CD4-positive, alpha-beta T cell (primary cell): Measurements from ENCODE around the gene CERS6. TPM values are rescaled to one million over a fixed set of nuclear protein-coding genes. Genes with fewer than 3 reads are reported as not detected.
A peak's percentile ranks its signal among the peaks of the same experiment; 100 is the strongest.

Experiments
- ATAC-seq: fragments of 200-7000 bp; cut with Tn5 transposase; one replicate; pipeline ENCODE4 v1.10.0; 2022; ENCODE audit warnings: mild to moderate bottlenecking; ENCODE audit not compliant: poor library complexity
- CTCF ChIA-PET: fragments of 350-600 bp; sonication (Branson Sonifier 250); formaldehyde crosslinking; loops from one replicate; lab custom pipeline; 2021; ENCODE audit warnings: antibody characterized with exemption, inconsistent platforms; lab: Charles Lee
- POLR2A ChIA-PET: fragments of 350-600 bp; sonication (Branson Sonifier 250); formaldehyde crosslinking; loops from one replicate; lab custom pipeline; 2021; ENCODE audit warnings: antibody characterized with exemption, inconsistent platforms; lab: Charles Lee
- DNase-seq, 14 experiments: peaks; one replicate each; pipeline ENCODE4 v3.0.0-alpha.2; 2013 to 2020; ENCODE audit warnings: mixed read lengths in 2 of 14
- H3K27ac ChIP-seq, 2 donors: one replicate each; pipeline versions ENCODE4 v1.5.1 to v1.7.0; 2013; ENCODE audit warnings: low read length in 2 of 2, low read depth in 1 of 2, mild to moderate bottlenecking in 1 of 2
- H3K27me3 ChIP-seq, 2 experiments: 1 replicate in 1 of 2; 2 replicates in 1 of 2; pipeline versions ENCODE4 v1.6.1 to v1.7.0; 2013; ENCODE audit warnings: low read length in 2 of 2, control low read depth in 1 of 2, mild to moderate bottlenecking in 1 of 2, moderate library complexity in 1 of 2; ENCODE audit not compliant: insufficient read depth in 2 of 2, control insufficient read depth in 1 of 2
- H3K36me3 ChIP-seq: one replicate; pipeline ENCODE4 v1.6.1; 2013; ENCODE audit warnings: low read length, control low read depth; ENCODE audit not compliant: insufficient read depth
- H3K4me1 ChIP-seq: one replicate; pipeline ENCODE4 v1.6.1; 2013; ENCODE audit warnings: low read length, control low read depth; ENCODE audit not compliant: insufficient read depth
- H3K4me3 ChIP-seq: one replicate; pipeline ENCODE4 v1.5.1; 2013; ENCODE audit warnings: mild to moderate bottlenecking, low read length, moderate library complexity
- H3K9me3 ChIP-seq, 2 experiments: 1 replicate in 1 of 2; 2 replicates in 1 of 2; pipeline versions ENCODE4 v1.6.1 to v1.7.0; 2013; ENCODE audit warnings: low read length in 2 of 2, mild to moderate bottlenecking in 2 of 2, control low read depth in 1 of 2, moderate library complexity in 1 of 2; ENCODE audit not compliant: control insufficient read depth in 1 of 2, insufficient read depth in 1 of 2
- H3K27ac Mint-ChIP-seq: one replicate; pipeline ENCODE4 v1.8.0; 2020; ENCODE audit warnings: mixed read lengths
- H3K27me3 Mint-ChIP-seq: one replicate; pipeline ENCODE4 v1.8.0; 2021; ENCODE audit warnings: mixed read lengths
- H3K36me3 Mint-ChIP-seq: one replicate; pipeline ENCODE4 v1.8.0; 2021; ENCODE audit warnings: low read depth, mixed read lengths
- H3K4me1 Mint-ChIP-seq: one replicate; pipeline ENCODE4 v1.8.0; 2021; ENCODE audit warnings: low read depth, mixed read lengths
- H3K4me3 Mint-ChIP-seq: one replicate; pipeline ENCODE4 v1.8.0; 2020; ENCODE audit warnings: mild to moderate bottlenecking, mixed read lengths
- H3K9me3 Mint-ChIP-seq: one replicate; pipeline ENCODE4 v1.8.0; 2020; ENCODE audit warnings: mixed read lengths
- intact Hi-C, 2 experiments: fragments of 100-400 bp; cut with DNase I in 1 of 2; cut with micrococcal nuclease in 1 of 2; formaldehyde crosslinking; loops; one replicate each; pipeline versions ENCODE4 v1.15.1 to v1.9.0; 2023 to 2025; cut with DNase I, micrococcal nuclease
- total RNA-seq, 174 experiments: library from RNA in 2 of 174; stranded (reverse) in 2 of 174; gene quantifications; one replicate each; pipeline ENCODE4 v1.2.3 and lab custom pipeline; 2021 to 2026
- TF ChIP-seq, protein P1 (sequence below): fragments of 200-600 bp; IDR thresholded peaks from one replicate; pipeline ENCODE4 v1.8.0; 2022; ENCODE audit warnings: antibody characterized with exemption, mild to moderate bottlenecking

Gene CERS6
- total RNA-seq, 2 experiments from 2014 or later = 16.9 to 17.9 TPM

DNA sequence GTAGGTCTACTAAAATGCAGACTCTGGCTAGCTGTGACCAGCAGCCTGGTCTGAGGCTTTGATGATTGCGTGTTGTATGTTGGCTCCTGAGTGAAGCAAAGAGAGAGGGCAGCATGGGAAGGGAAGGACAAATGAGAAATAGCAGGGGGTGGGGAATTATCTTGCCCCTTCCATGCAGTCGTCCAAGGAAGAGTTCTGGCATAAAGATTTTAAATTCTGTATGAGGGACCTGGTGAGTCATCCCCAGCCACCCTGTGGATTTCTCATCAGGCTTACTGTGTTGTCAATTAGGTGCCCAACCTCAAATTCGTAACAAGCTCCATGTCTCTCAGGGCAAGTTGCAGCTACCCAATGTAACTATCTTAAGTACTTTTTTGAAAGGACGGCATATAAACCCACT, 274.3 kb downstream of the CERS6 start:
- no peak overlapping the region for H3K27ac ChIP-seq
- H3K9me3 ChIP-seq = no peaks in the 10 kb centered on the region
- TF ChIP-seq, protein P1, sequence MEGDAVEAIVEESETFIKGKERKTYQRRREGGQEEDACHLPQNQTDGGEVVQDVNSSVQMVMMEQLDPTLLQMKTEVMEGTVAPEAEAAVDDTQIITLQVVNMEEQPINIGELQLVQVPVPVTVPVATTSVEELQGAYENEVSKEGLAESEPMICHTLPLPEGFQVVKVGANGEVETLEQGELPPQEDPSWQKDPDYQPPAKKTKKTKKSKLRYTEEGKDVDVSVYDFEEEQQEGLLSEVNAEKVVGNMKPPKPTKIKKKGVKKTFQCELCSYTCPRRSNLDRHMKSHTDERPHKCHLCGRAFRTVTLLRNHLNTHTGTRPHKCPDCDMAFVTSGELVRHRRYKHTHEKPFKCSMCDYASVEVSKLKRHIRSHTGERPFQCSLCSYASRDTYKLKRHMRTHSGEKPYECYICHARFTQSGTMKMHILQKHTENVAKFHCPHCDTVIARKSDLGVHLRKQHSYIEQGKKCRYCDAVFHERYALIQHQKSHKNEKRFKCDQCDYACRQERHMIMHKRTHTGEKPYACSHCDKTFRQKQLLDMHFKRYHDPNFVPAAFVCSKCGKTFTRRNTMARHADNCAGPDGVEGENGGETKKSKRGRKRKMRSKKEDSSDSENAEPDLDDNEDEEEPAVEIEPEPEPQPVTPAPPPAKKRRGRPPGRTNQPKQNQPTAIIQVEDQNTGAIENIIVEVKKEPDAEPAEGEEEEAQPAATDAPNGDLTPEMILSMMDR = no peak
- H3K36me3 ChIP-seq = no peaks in the 10 kb centered on the region
- intact Hi-C loops = no loop called here
- no peaks in the 10 kb centered on the region for H3K4me1 ChIP-seq
- ATAC-seq = no peak
- H3K9me3 Mint-ChIP-seq = no peaks in the 10 kb centered on the region
- H3K4me3 ChIP-seq = no peak overlapping the region
- ChIA-PET CTCF (no interaction called here), POLR2A (no interaction called here)
- no peak for DNase-seq
- no peaks in the 10 kb centered on the region for H3K27me3 ChIP-seq
- no peak overlapping the region for H3K27ac Mint-ChIP-seq
- H3K27me3 Mint-ChIP-seq = no peaks in the 10 kb centered on the region
- H3K36me3 Mint-ChIP-seq = peaks cover 20% of the 10 kb centered on the region
- H3K4me1 Mint-ChIP-seq = no peaks in the 10 kb centered on the region
- no peak overlapping the region for H3K4me3 Mint-ChIP-seq

DNA sequence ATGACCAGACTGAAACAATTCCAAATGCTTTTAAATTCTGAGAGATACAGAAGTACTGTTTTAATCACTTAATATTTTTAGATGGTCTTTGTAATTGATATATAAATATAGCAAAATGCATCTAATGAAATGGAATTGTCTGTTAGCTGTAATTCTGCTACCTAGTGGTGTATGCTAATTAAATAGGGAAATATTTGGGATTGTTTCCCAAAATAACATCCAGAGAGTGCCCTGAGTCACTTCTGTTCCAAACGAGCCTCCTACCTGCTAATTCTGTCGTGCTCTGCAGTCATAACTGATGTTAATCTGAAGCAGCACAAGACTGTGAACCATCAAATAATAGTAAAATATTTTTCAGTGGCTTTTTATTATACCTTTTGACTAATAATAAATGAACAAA, 274.9 kb downstream of the CERS6 start:
- H3K4me1 Mint-ChIP-seq = no peaks in the 10 kb centered on the region
- H3K27ac Mint-ChIP-seq = no peak overlapping the region
- no peak overlapping the region for H3K4me3 Mint-ChIP-seq
- no peaks in the 10 kb centered on the region for H3K27me3 Mint-ChIP-seq
- H3K4me1 ChIP-seq = no peaks in the 10 kb centered on the region
- TF ChIP-seq, protein P1 = no peak
- H3K9me3 ChIP-seq = no peaks in the 10 kb centered on the region
- DNase-seq = no peak
- CTCF ChIA-PET = no interaction called here
- H3K4me3 ChIP-seq = no peak overlapping the region
- intact Hi-C loops = no loop called here
- no peaks in the 10 kb centered on the region for H3K9me3 Mint-ChIP-seq
- peaks cover 16% of the 10 kb centered on the region for H3K36me3 Mint-ChIP-seq
- ATAC-seq = no peak
- no peaks in the 10 kb centered on the region for H3K27me3 ChIP-seq
- no peaks in the 10 kb centered on the region for H3K36me3 ChIP-seq
- POLR2A ChIA-PET = no interaction called here
- H3K27ac ChIP-seq = no peak overlapping the region

DNA sequence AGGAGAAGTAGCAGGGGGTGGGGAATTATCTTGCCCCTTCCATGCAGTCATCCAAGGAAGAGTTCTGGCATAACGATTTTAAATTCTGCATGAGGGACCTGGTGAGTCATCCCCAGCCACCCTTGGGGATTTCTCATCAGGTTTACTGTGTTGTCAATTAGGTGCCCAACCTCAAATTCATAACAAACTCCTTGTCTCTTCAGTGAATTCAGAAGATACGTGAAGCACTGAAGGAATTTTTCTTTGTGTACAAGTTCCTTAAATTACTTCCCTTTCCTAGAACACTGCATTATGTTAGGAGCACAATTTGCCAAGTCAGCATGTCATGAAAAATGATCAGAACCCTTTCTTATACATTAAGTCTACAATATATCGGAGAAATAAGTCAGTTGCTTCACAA, 275.5 kb downstream of the CERS6 start:
- no peaks in the 10 kb centered on the region for H3K9me3 ChIP-seq
- Mint-ChIP-seq H3K4me1 (no peaks in the 10 kb centered on the region), H3K27me3 (no peaks in the 10 kb centered on the region), H3K9me3 (no peaks in the 10 kb centered on the region), H3K27ac (no peak overlapping the region), H3K36me3 (peaks cover 13% of the 10 kb centered on the region), H3K4me3 (no peak overlapping the region)
- DNase-seq (peak in 2 of 14 experiments; percentile 25 to 37), ATAC-seq (no peak)
- H3K4me3 ChIP-seq = no peak overlapping the region
- no peaks in the 10 kb centered on the region for H3K36me3 ChIP-seq
- TF ChIP-seq, protein P1 = no peak
- POLR2A ChIA-PET = no interaction called here
- H3K27ac ChIP-seq = no peak overlapping the region
- no peaks in the 10 kb centered on the region for H3K27me3 ChIP-seq
- intact Hi-C loops = no loop called here
- no peaks in the 10 kb centered on the region for H3K4me1 ChIP-seq
- CTCF ChIA-PET = no interaction called here
